Left ventricle myocardium inferior (tissue), 1 donor: ENCODE results near the gene PLXNA2. TPM values are rescaled to one million over a fixed set of nuclear protein-coding genes. Genes with fewer than 3 reads are reported as not detected.

Source experiments
- DNase-seq: peaks from one replicate; pipeline ENCODE4 v3.0.0-alpha.2; 2020
- H3K27ac ChIP-seq: fragments of 200-600 bp; replicated peaks from 2 replicates; pipeline ENCODE4 v1.8.0; 2021
- H3K27me3 ChIP-seq: fragments of 200-600 bp; 2 replicates; pipeline ENCODE4 v1.8.0; 2021; ENCODE audit warnings: low read depth
- H3K36me3 ChIP-seq: fragments of 200-600 bp; 2 replicates; pipeline ENCODE4 v1.8.0; 2021
- H3K4me1 ChIP-seq: fragments of 200-600 bp; 2 replicates; pipeline ENCODE4 v1.8.0; 2021
- H3K4me3 ChIP-seq: fragments of 200-600 bp; 2 replicates; pipeline ENCODE4 v1.8.0; 2021; ENCODE audit warnings: mild to moderate bottlenecking, moderate library complexity
- H3K9me3 ChIP-seq: fragments of 200-600 bp; replicated peaks from 2 replicates; pipeline ENCODE4 v1.8.0; 2021
- intact Hi-C: fragments of 100-400 bp; cut with micrococcal nuclease; formaldehyde crosslinking; loops from one replicate; pipeline ENCODE4 v1.11.0; 2022
- total RNA-seq: library from RNA; stranded (reverse); fragmentation: NEBNext Ultra II Directional; extraction: Animal tissue kit (Norgen Biotek cat#: 25700); gene quantifications from one replicate; pipeline ENCODE4 v1.2.1, GENCODE V29; 2021
- TF ChIP-seq, protein P1 (sequence below): fragments of 200-600 bp; IDR thresholded peaks from 2 replicates; pipeline ENCODE4 v1.8.0; 2021; ENCODE audit warnings: antibody characterized with exemption, mild to moderate bottlenecking, borderline replicate concordance
- donor health status: DM: no; HTN: yes; CAD: no; lungs with severe emphysema.

The PLXNA2 gene
- total RNA-seq, 1 donor from 2014 or later: 29.1 TPM

DNA sequence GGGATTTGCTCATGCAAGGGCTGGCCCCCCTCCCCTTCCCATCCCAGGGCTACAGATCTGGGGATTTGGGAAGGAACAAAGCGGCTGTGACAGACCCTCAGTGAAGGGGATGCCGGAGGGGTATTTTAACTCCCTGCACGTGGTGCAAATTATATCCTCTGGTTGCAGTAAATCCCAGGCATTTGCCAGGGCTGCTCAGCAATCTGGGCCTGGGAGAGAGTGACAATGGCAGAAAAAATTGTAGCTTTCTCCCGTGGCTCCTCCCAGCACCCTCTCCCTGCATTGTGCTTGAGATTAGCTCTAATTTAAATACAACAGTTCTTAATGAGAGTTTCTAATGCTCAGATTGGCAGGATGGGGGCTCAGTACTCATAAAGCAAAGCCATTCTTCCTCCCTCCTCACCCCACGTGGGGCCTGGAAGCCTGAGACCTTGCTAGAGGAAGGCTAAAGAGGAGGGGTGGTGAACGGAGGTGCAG is 203.3 kb downstream of the PLXNA2 start:
- DNase-seq: no peak
- Histone ChIP-seq H3K36me3 (peaks cover 87% of the 10 kb centered on the region), H3K4me3 (no peak overlapping the region), H3K4me1 (peaks cover 15% of the 10 kb centered on the region), H3K9me3 (no peaks in the 10 kb centered on the region), H3K27ac (no peak overlapping the region), H3K27me3 (no peaks in the 10 kb centered on the region)
- intact Hi-C loops: no loop called here
- TF ChIP-seq, protein P1, sequence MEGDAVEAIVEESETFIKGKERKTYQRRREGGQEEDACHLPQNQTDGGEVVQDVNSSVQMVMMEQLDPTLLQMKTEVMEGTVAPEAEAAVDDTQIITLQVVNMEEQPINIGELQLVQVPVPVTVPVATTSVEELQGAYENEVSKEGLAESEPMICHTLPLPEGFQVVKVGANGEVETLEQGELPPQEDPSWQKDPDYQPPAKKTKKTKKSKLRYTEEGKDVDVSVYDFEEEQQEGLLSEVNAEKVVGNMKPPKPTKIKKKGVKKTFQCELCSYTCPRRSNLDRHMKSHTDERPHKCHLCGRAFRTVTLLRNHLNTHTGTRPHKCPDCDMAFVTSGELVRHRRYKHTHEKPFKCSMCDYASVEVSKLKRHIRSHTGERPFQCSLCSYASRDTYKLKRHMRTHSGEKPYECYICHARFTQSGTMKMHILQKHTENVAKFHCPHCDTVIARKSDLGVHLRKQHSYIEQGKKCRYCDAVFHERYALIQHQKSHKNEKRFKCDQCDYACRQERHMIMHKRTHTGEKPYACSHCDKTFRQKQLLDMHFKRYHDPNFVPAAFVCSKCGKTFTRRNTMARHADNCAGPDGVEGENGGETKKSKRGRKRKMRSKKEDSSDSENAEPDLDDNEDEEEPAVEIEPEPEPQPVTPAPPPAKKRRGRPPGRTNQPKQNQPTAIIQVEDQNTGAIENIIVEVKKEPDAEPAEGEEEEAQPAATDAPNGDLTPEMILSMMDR: no peak

DNA sequence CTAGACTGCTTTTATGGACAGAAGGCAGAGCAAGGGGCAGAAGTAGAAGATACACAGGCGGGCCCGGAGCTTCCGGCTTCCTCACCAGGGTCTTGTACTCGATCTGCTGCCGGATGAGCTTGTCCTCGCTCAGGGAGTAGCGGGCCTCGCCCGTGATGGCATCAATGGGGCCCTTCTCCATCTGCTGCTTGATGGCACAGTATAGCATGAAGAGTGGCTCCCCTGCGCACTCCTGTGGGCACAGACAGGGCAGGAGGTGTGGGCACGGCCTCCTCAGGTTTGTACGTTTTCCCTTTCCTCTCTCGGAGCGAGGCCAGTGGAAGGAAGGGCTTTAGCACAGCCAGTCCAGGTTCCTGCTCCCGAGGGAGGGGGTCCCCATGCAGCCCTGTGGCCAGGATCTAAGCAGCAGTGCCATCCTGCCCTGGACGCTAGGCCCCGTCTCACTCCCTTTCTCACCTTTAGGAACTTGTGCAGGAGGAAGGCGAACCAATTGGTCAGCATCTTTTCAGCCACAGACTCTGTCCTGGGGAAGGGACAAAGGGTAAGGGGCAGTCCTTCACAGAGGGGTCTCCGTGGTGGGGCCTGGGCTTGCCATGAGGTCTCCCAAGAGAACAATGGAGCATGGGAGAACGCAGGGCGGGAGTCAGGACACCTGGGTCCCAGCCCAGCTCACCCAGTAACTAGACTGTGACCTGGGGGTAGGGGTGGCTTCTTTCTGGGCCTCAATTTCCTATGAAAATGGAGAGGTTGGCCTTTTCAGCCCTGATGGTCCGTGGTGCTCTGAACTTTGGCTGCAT is 204.4 kb downstream of the PLXNA2 start:
- Histone ChIP-seq H3K9me3 (no peaks in the 10 kb centered on the region), H3K36me3 (peaks cover 78% of the 10 kb centered on the region), H3K4me3 (no peak overlapping the region), H3K27me3 (no peaks in the 10 kb centered on the region), H3K27ac (no peak overlapping the region), H3K4me1 (peaks cover 12% of the 10 kb centered on the region)
- TF ChIP-seq, protein P1: no peak
- DNase-seq: no peak
- intact Hi-C loops: no loop called here

DNA sequence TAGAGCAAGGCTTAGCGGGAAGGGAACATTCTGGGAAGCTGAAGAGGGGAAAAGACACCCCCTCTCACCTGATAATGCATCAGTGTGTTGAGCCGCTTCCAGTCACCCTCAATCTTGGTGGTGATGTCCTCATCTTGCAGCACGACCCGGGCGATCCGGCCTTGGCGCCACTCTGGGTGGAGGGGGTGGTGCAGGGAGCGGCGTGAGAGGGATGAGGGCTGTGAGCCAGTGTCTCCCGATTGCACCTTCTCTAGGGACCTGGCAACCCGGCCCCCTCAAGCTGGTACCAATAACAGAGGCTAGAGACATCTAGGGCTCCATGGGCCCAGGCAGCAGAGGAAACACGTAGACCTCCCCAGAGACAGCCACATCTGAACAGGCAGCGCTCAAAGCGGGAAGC is 205.9 kb downstream of the PLXNA2 start:
- no peak for DNase-seq
- TF ChIP-seq, protein P1: no peak
- Histone ChIP-seq H3K9me3 (no peaks in the 10 kb centered on the region), H3K36me3 (peaks cover 78% of the 10 kb centered on the region), H3K27ac (no peak overlapping the region), H3K4me1 (peaks cover under 1% of the 10 kb centered on the region), H3K4me3 (no peak overlapping the region), H3K27me3 (no peaks in the 10 kb centered on the region)
- intact Hi-C loops: no loop called here

DNA sequence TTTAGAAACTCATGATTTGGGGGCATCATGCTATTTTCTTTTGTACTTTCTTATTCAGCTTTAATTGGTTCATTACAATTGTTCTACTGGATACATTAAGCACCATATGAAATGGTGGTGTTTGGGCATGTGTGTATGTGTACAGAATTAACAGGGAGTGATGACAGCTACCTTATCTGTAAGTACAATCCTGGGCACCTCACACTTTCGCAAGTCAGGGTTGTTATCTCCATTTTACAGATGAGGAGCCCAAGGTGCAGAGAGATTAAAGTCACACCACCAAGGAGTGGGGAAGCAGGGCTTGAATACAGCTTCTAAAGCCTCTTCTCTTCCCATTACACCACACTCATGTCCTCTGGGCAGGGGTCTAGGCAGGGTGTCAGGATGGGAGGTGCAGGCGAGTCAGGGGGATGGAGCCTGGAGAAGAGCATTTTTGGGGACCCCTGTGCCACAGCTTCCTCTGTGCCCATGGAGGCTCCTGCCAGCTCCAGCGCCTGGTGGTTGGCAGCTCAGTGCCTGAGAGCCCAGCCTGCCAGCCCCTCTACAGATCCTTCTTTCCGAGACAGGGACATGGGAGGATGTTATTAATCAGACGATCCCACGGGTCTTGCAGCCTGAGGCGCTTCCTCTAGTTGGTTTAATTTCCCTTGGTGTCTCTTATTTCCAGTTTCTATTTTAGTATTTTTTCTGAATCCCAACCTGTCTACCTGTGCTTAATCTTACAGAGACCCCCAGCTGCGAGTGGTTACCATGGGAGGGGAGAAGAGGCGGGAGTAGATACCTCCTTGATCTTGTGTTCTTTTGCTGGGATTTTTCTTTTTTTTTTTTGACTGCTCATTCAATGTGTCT is 207.0 kb downstream of the PLXNA2 start:
- Histone ChIP-seq H3K9me3 (no peaks in the 10 kb centered on the region), H3K27me3 (no peaks in the 10 kb centered on the region)
- intact Hi-C loops: no loop called here

More for the DNA sequence above, 207.0 kb downstream of the PLXNA2 start:
- no peak overlapping the region for H3K4me3 ChIP-seq
- H3K27ac ChIP-seq: no peak overlapping the region
- TF ChIP-seq, protein P1: no peak
- no peak for DNase-seq
- H3K4me1 ChIP-seq: peaks cover under 1% of the 10 kb centered on the region
- peaks cover 79% of the 10 kb centered on the region for H3K36me3 ChIP-seq
